ENCODE results near the gene CNTNAP2. TPM values are rescaled to one million over a fixed set of nuclear protein-coding genes. Genes with fewer than 3 reads are reported as not detected.

The CNTNAP2 gene
- total and polyA plus RNA-seq, 2 of the 4 experiments (the other 2 are of a cell fraction) = not detected

DNA sequence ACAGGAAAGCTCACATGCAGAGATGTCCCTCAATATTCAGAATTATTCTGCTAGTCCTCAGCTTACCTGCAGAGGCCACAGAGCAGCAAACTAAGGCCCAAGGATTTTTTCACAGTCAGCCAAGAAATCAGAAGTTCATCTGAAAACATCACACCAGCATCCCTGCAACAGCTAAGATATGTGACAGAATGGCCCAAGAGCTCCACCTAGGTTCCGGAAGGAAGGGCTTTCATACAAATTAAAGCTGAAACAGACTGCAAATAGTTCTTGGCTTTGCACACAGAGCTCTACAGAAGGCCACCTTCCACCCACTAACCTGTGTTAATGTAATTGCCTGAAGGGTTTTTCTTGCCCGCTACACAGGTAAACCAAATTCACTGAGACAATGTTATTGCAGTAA lies 2035.2 kb downstream of the CNTNAP2 start:
- Histone ChIP-seq H4K5ac (ENCODE audit: low read depth, low read length) (no peak overlapping the region), H3K27ac (ENCODE audit: insufficient read depth, low read length) (no peak overlapping the region), H2BK120ac (ENCODE audit: low read depth, low read length) (no peak overlapping the region), H3K4ac (ENCODE audit: low read depth, low read length) (no peak overlapping the region), H3K4me2 (ENCODE audit: low read depth, low read length) (no peak overlapping the region), H3K9me1 (ENCODE audit: insufficient read depth, low read length) (no peaks in the 10 kb centered on the region), H3K14ac (replicated peaks; ENCODE audit: low read depth, low read length) (no peak overlapping the region), H3K4me3 (ENCODE audit: insufficient read depth, low read depth, low read length) (no peak overlapping the region), H3K27me3 (ENCODE audit: control insufficient read depth, insufficient read depth, low read length) (no peaks in the 10 kb centered on the region), H3K9me3 (ENCODE audit: control insufficient read depth, insufficient read depth, low read length) (peaks cover 18% of the 10 kb centered on the region), H2AFZ (replicated peaks; ENCODE audit: low read length, poor library complexity) (no peak overlapping the region), H2BK20ac (ENCODE audit: low read depth, low read length) (no peak overlapping the region), H3K9ac (ENCODE audit: low read depth, low read length) (no peak overlapping the region), H4K8ac (ENCODE audit: low read depth in 2 of 2, low read length in 2 of 2) (no peak overlapping the region), H2AK5ac (ENCODE audit: low read depth, low read length) (no peak overlapping the region), H4K20me1 (ENCODE audit: insufficient read depth, low read length) (no peaks in the 10 kb centered on the region), H3K79me1 (ENCODE audit: low read depth in 1 of 2, low read length in 2 of 2) (no peaks in the 10 kb centered on the region), H2BK5ac (ENCODE audit: low read depth, low read length, poor library complexity, severe bottlenecking) (no peak overlapping the region), H3K4me1 (ENCODE audit: control insufficient read depth, insufficient read depth, low read length) (no peaks in the 10 kb centered on the region), H2AK9ac (replicated peaks; ENCODE audit: low read depth, low read length, poor library complexity) (no peak overlapping the region), H3K56ac (ENCODE audit: extremely low read depth, insufficient read depth, low read length) (no peak overlapping the region), H3K23ac (ENCODE audit: low read depth, low read length) (no peak overlapping the region), H2BK15ac (ENCODE audit: low read depth, low read length) (no peak overlapping the region), H4K91ac (ENCODE audit: insufficient read depth, low read depth, low read length) (no peak overlapping the region), H3K36me3 (ENCODE audit: control insufficient read depth, insufficient read depth, low read length) (no peaks in the 10 kb centered on the region), H3K18ac (ENCODE audit: low read depth, low read length) (no peak overlapping the region)
- BruUV-seq (replicated peaks) = no TSS peak
- ChIA-PET POLR2A (ENCODE audit: unreplicated experiment) (no interaction called here), CTCF (no interaction called here)
- DNase-seq (no peak), ATAC-seq (ENCODE audit: low read depth) (no peak)
- intact Hi-C loops (cut with micrococcal nuclease) = no loop called here
- no CpG with 5 or more reads among the region's 2 CpGs for WGBS, 2 experiments (ENCODE audit: extremely low coverage in 2 of 2, insufficient read length in 1 of 2)
- dilution Hi-C loops (cut with HindIII; ENCODE audit: low sequenced_read_pairs, unreplicated experiment) = no loop called here
- in situ Hi-C loops (cut with MboI; ENCODE audit: low sequenced_read_pairs) = no loop called here
- TF ChIP-seq CEBPB (IDR thresholded peaks at IDR 0.05; ENCODE audit: low read depth, low read length) (no peak), MXI1 (IDR thresholded peaks at IDR 0.05; ENCODE audit: borderline replicate concordance, low read depth, low read length) (no peak), RFX5 (IDR thresholded peaks at IDR 0.05; ENCODE audit: low read depth, low read length) (no peak), FOS (IDR thresholded peaks at IDR 0.05; ENCODE audit: low read depth, low read length) (no peak), SMC3 (IDR thresholded peaks at IDR 0.05; ENCODE audit: low read depth, low read length) (no peak), RAD21 (IDR thresholded peaks at IDR 0.05; ENCODE audit: low read length) (no peak), POLR2A (IDR thresholded peaks at IDR 0.05; ENCODE audit: low read depth, low read length) (no peak), CHD1 (IDR thresholded peaks at IDR 0.05; ENCODE audit: low read depth, low read length) (no peak), BHLHE40 (IDR thresholded peaks at IDR 0.05; ENCODE audit: low read depth, low read length) (no peak), MAZ (IDR thresholded peaks at IDR 0.05; ENCODE audit: borderline replicate concordance, low read depth, low read length) (no peak), NFE2L2 (IDR thresholded peaks at IDR 0.05; ENCODE audit: low read depth, low read length) (no peak), RCOR1 (IDR thresholded peaks at IDR 0.05; ENCODE audit: insufficient replicate concordance, low read length) (no peak), MAFK (IDR thresholded peaks at IDR 0.05; ENCODE audit: low read depth, low read length) (no peak)
- TF ChIP-seq, protein P1, sequence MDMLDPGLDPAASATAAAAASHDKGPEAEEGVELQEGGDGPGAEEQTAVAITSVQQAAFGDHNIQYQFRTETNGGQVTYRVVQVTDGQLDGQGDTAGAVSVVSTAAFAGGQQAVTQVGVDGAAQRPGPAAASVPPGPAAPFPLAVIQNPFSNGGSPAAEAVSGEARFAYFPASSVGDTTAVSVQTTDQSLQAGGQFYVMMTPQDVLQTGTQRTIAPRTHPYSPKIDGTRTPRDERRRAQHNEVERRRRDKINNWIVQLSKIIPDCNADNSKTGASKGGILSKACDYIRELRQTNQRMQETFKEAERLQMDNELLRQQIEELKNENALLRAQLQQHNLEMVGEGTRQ (IDR thresholded peaks at IDR 0.05; ENCODE audit: low read depth, low read length) = no peak
- TF ChIP-seq, protein P2, sequence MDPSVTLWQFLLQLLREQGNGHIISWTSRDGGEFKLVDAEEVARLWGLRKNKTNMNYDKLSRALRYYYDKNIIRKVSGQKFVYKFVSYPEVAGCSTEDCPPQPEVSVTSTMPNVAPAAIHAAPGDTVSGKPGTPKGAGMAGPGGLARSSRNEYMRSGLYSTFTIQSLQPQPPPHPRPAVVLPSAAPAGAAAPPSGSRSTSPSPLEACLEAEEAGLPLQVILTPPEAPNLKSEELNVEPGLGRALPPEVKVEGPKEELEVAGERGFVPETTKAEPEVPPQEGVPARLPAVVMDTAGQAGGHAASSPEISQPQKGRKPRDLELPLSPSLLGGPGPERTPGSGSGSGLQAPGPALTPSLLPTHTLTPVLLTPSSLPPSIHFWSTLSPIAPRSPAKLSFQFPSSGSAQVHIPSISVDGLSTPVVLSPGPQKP (IDR thresholded peaks at IDR 0.05; ENCODE audit: borderline replicate concordance, low read depth, low read length) = no peak
- TF ChIP-seq, protein P3, sequence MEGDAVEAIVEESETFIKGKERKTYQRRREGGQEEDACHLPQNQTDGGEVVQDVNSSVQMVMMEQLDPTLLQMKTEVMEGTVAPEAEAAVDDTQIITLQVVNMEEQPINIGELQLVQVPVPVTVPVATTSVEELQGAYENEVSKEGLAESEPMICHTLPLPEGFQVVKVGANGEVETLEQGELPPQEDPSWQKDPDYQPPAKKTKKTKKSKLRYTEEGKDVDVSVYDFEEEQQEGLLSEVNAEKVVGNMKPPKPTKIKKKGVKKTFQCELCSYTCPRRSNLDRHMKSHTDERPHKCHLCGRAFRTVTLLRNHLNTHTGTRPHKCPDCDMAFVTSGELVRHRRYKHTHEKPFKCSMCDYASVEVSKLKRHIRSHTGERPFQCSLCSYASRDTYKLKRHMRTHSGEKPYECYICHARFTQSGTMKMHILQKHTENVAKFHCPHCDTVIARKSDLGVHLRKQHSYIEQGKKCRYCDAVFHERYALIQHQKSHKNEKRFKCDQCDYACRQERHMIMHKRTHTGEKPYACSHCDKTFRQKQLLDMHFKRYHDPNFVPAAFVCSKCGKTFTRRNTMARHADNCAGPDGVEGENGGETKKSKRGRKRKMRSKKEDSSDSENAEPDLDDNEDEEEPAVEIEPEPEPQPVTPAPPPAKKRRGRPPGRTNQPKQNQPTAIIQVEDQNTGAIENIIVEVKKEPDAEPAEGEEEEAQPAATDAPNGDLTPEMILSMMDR (conservative IDR thresholded peaks at IDR 0.05; ENCODE audit: low read depth, low read length) = no peak
